T-cell (primary cell): ENCODE measurements around the gene DEAF1. TPM values are rescaled to one million over a fixed set of nuclear protein-coding genes. Genes with fewer than 3 reads are reported as not detected.
"Not testable (repeated sequence)": the region's sequence is repeated elsewhere in the genome, so short reads cannot be mapped to it uniquely, and the experiment has no call there.

Experiments used
- ATAC-seq, 4 experiments: fragments of 200-7000 bp in 3 of 4; fragments of 150-1000 bp in 1 of 4; cut with Tn5 transposase; replicated peaks in 1 of 4; 1 replicate in 3 of 4; 2 replicates in 1 of 4; pipeline ENCODE4 v1.10.0; 2021; ENCODE audit warnings: moderate library complexity in 3 of 4, mild to moderate bottlenecking in 2 of 4, moderate number of reproducible peaks in 1 of 4
- CTCF ChIA-PET, 2 donors: fragments of 300-600 bp; sonication (Branson Sonifier 250); formaldehyde crosslinking; loops; one replicate each; lab custom pipeline; 2022; ENCODE audit warnings: antibody characterized with exemption in 2 of 2; lab: Charles Lee
- POLR2A ChIA-PET, 2 donors: fragments of 300-600 bp; sonication (Branson Sonifier 250); formaldehyde crosslinking; loops; one replicate each; lab custom pipeline; 2022; ENCODE audit warnings: antibody characterized with exemption in 2 of 2; lab: Charles Lee
- DNase-seq, 35 experiments: peaks; one replicate each; pipeline versions ENCODE4 v3.0.0 to v3.0.0-alpha.2; 2013 to 2023
- H3K27ac ChIP-seq: one replicate; pipeline ENCODE4 v1.5.1; 2013; ENCODE audit warnings: low read length
- H3K27me3 ChIP-seq, 2 experiments: replicated peaks in 1 of 2; 1 replicate in 1 of 2; 2 replicates in 1 of 2; pipeline versions ENCODE4 v1.6.1 to v1.7.0; 2013; ENCODE audit warnings: low read length in 1 of 2, mixed read lengths in 1 of 2; ENCODE audit not compliant: control insufficient read depth in 2 of 2, insufficient read depth in 2 of 2; ENCODE audit errors: extremely low read depth in 1 of 2
- H3K36me3 ChIP-seq, 2 donors: 1 replicate in 1 of 2; 2 replicates in 1 of 2; pipeline versions ENCODE4 v1.6.1 to v1.7.0; 2013; ENCODE audit warnings: low read length in 1 of 2; ENCODE audit not compliant: control insufficient read depth in 2 of 2, insufficient read depth in 1 of 2; ENCODE audit errors: extremely low read depth in 1 of 2
- H3K4me1 ChIP-seq, 2 experiments: 1 replicate in 1 of 2; 2 replicates in 1 of 2; pipeline versions ENCODE4 v1.6.1 to v1.7.0; 2013; ENCODE audit warnings: low read length in 2 of 2, mixed read lengths in 1 of 2; ENCODE audit not compliant: insufficient read depth in 2 of 2, control insufficient read depth in 1 of 2; ENCODE audit errors: extremely low read depth in 1 of 2
- H3K4me3 ChIP-seq, 2 donors: 1 replicate in 1 of 2; 2 replicates in 1 of 2; pipeline versions ENCODE4 v1.5.1 to v1.7.0; 2013; ENCODE audit warnings: mild to moderate bottlenecking in 2 of 2, low read length in 1 of 2, moderate library complexity in 1 of 2; ENCODE audit not compliant: control insufficient read depth in 1 of 2; ENCODE audit errors: extremely low read depth in 1 of 2
- H3K9me3 ChIP-seq: 2 replicates; pipeline ENCODE4 v1.7.0; 2013
- H3K27ac Mint-ChIP-seq, 2 donors: one replicate each; pipeline ENCODE4 v1.8.0; 2020 to 2021; ENCODE audit warnings: mild to moderate bottlenecking in 2 of 2, mixed read lengths in 2 of 2
- H3K27me3 Mint-ChIP-seq, 2 donors: one replicate each; pipeline ENCODE4 v1.8.0; 2021 to 2022; ENCODE audit warnings: mixed read lengths in 2 of 2
- H3K36me3 Mint-ChIP-seq: one replicate; pipeline ENCODE4 v1.8.0; 2021; ENCODE audit warnings: mixed read lengths
- H3K4me1 Mint-ChIP-seq, 3 donors: one replicate each; pipeline ENCODE4 v1.8.0; 2020 to 2022; ENCODE audit warnings: mixed read lengths in 3 of 3, mild to moderate bottlenecking in 1 of 3
- H3K4me3 Mint-ChIP-seq, 3 donors: one replicate each; pipeline ENCODE4 v1.8.0; 2020 to 2022; ENCODE audit warnings: mild to moderate bottlenecking in 3 of 3, mixed read lengths in 3 of 3, moderate library complexity in 3 of 3
- H3K9me3 Mint-ChIP-seq, 3 donors: one replicate each; pipeline ENCODE4 v1.8.0; 2020 to 2022; ENCODE audit warnings: mixed read lengths in 3 of 3
- WGBS: methylation state at CpG from one replicate; pipeline ENCODE4 v1.1.5; 2013; ENCODE audit warnings: missing lambda C conversion rate; ENCODE audit not compliant: insufficient coverage; 5-methylcytosine and 5-hydroxymethylcytosine counted together
- total RNA-seq, 35 experiments: library from RNA in 6 of 35; stranded (reverse) in 6 of 35; fragments of 120-200 nt in 1 of 35; gene quantifications; one replicate each; pipeline versions ENCODE4 v1.2.1 to v1.2.4 and lab custom pipeline; 2013 to 2026

DEAF1 gene
- total RNA-seq (100 to 1,000 TPM in 1 of 5 donors, 10 to 100 TPM in 4; 55.8 to 121 (median 57.3) TPM), total RNA-seq (lab: John Stamatoyannopoulos, UW) (32.7 to 74.1 (median 38.5) reads per million in 29 experiments)
- 28.2 TPM for total RNA-seq (2013)

- Histone ChIP-seq H3K4me1 (peaks cover 29 to 70% of the 10 kb centered on the region in 2 experiments), H3K4me3 (peak within 1 kb of the TSS; percentile 73 to 88), H3K27me3 (no peaks in the 10 kb centered on the region), H3K9me3 (no peaks in the 10 kb centered on the region), H3K36me3 (peaks cover 0 to 4% of the 10 kb centered on the region in 2 donors), H3K27ac (peak within 1 kb of the TSS; percentile 98)
- CTCF ChIA-PET: interaction anchor here (0.5 to 2.3 kb wide), 2 partner anchors 32 to 105 kb away, joined by 3 to 14 read pairs; no protein-coding TSS in a partner anchor
- peak within 1 kb of the TSS; percentile 84 to 88 (median 88) for H3K4me3 Mint-ChIP-seq
- peaks cover 51 to 55% (median 53%) of the 10 kb centered on the region in 3 donors for H3K4me1 Mint-ChIP-seq
- POLR2A ChIA-PET: interaction anchor here (0.6 to 1.0 kb wide), 3 partner anchors 33 to 148 kb away, joined by 3 to 6 read pairs (median 4); partner anchors contain the start of gene POLR2L (in 1 of the 2)
- DNase-seq: peak; percentile 92 to 100 (median 98)
- WGBS: 2% methylated on average over 98 of the region's 103 CpGs
- peak within 1 kb of the TSS; percentile 94 to 96 for H3K27ac Mint-ChIP-seq
- peak; percentile 72 to 87 (median 84) for ATAC-seq
- H3K9me3 Mint-ChIP-seq: no peaks in the 10 kb centered on the region
- H3K27me3 Mint-ChIP-seq: no peaks in the 10 kb centered on the region
- no peaks in the 10 kb centered on the region for H3K36me3 Mint-ChIP-seq
These were observed at the start of gene DEAF1 for GRCh38 chr11:694563-695287. Gene DEAF1, minus strand, starts transcription at chr11:695222. Its CDS starts 175 bp downstream, at chr11:695047.

GRCh38 chr11:742571-743201, 47.7 kb upstream of the DEAF1 start:
- H3K27ac ChIP-seq: no peak overlapping the region
- ChIA-PET CTCF (no interaction called here), POLR2A (interaction anchor here in 1 of 2 donors (0.7 kb wide), 1 partner anchor 283 kb away, joined by 6 read pairs; no protein-coding TSS in a partner anchor)
- WGBS: 100% methylated on average over 1 of the region's 4 CpGs
- H3K4me3 ChIP-seq: no peak overlapping the region
- Mint-ChIP-seq H3K36me3 (no peaks in the 10 kb centered on the region), H3K4me1 (peaks cover 13 to 17% (median 14%) of the 10 kb centered on the region in 3 donors), H3K9me3 (no peaks in the 10 kb centered on the region), H3K27me3 (no peaks in the 10 kb centered on the region), H3K27ac (no peak overlapping the region), H3K4me3 (no peak overlapping the region)
- DNase-seq: no peak
- H3K4me1 ChIP-seq: peaks cover under 1 to 13% of the 10 kb centered on the region in 2 experiments
- no peak for ATAC-seq
- H3K27me3 ChIP-seq: peaks cover 0 to 4% of the 10 kb centered on the region in 2 experiments
- no peaks in the 10 kb centered on the region for H3K9me3 ChIP-seq
- no peaks in the 10 kb centered on the region for H3K36me3 ChIP-seq

- no peaks in the 10 kb centered on the region for H3K9me3 ChIP-seq
- no CpG with 5 or more reads among the region's 3 CpGs for WGBS
- no peak overlapping the region for H3K4me3 ChIP-seq
- ChIA-PET CTCF (no interaction called here), POLR2A (no interaction called here)
- no peaks in the 10 kb centered on the region for H3K27me3 Mint-ChIP-seq
- H3K27ac ChIP-seq: no peak overlapping the region
- no peaks in the 10 kb centered on the region for H3K9me3 Mint-ChIP-seq
- no peak overlapping the region for H3K27ac Mint-ChIP-seq
- H3K36me3 Mint-ChIP-seq: no peaks in the 10 kb centered on the region
- DNase-seq (no peak), ATAC-seq (no peak)
- no peaks in the 10 kb centered on the region for H3K36me3 ChIP-seq
- H3K27me3 ChIP-seq: peaks cover 0 to 4% of the 10 kb centered on the region in 2 experiments
- H3K4me1 Mint-ChIP-seq: peaks cover 18 to 22% (median 19%) of the 10 kb centered on the region in 3 donors
- H3K4me1 ChIP-seq: peaks cover 5 to 18% of the 10 kb centered on the region in 2 experiments
- no peak overlapping the region for H3K4me3 Mint-ChIP-seq
These were observed 47.1 kb upstream of the DEAF1 start for GRCh38 chr11:742156-742546.

- WGBS: 27% methylated on average over 8 of the region's 10 CpGs
- H3K27me3 ChIP-seq, H3K9me3 Mint-ChIP-seq, H3K27ac ChIP-seq, H3K27me3 Mint-ChIP-seq, H3K36me3 Mint-ChIP-seq, H3K36me3 ChIP-seq, POLR2A ChIA-PET, H3K9me3 ChIP-seq: not testable (repeated sequence)
- Mint-ChIP-seq H3K27ac (peak overlapping the region; percentile 63 to 74), H3K4me1 (peaks cover 16 to 22% (median 17%) of the 10 kb centered on the region in 3 donors), H3K4me3 (peak overlapping the region; percentile 60 to 69 (median 63))
- Histone ChIP-seq H3K4me1 (peaks cover 5 to 14% of the 10 kb centered on the region in 2 experiments), H3K4me3 (peak overlapping the region in 1 of 2 donors; percentile 29)
- CTCF ChIA-PET: interaction anchor here in 1 of 2 donors (0.9 kb wide), 1 partner anchor 10 kb away, joined by 5 read pairs; no protein-coding TSS in a partner anchor
- DNase-seq (peak in 1 of 35 experiments; percentile 23), ATAC-seq (peak; percentile 69 to 93 (median 86))
These were observed 42.9 kb upstream of the DEAF1 start for GRCh38 chr11:737899-738298.

- H3K36me3 ChIP-seq: no peaks in the 10 kb centered on the region
- Mint-ChIP-seq H3K27ac (peak overlapping the region; percentile 63 to 74), H3K4me1 (peaks cover 16 to 22% (median 17%) of the 10 kb centered on the region in 3 donors), H3K9me3 (no peaks in the 10 kb centered on the region), H3K27me3 (no peaks in the 10 kb centered on the region), H3K36me3 (no peaks in the 10 kb centered on the region), H3K4me3 (peak overlapping the region; percentile 60 to 69 (median 63))
- CTCF ChIA-PET: interaction anchor here in 1 of 2 donors (0.9 kb wide), 1 partner anchor 11 kb away, joined by 5 read pairs; no protein-coding TSS in a partner anchor
- ATAC-seq: peak; percentile 37 to 66 (median 54)
- H3K27ac ChIP-seq: no peak overlapping the region
- peaks cover 0 to 4% of the 10 kb centered on the region in 2 experiments for H3K27me3 ChIP-seq
- H3K4me3 ChIP-seq: peak overlapping the region in 1 of 2 donors; percentile 29
- no peak for DNase-seq
- WGBS: 34% methylated on average over 9 of the region's 11 CpGs
- no peaks in the 10 kb centered on the region for H3K9me3 ChIP-seq
- POLR2A ChIA-PET: no interaction called here
- peaks cover 5 to 14% of the 10 kb centered on the region in 2 experiments for H3K4me1 ChIP-seq
These were observed 42.3 kb upstream of the DEAF1 start for GRCh38 chr11:737366-737765.

- WGBS: 80% methylated on average over 3 of the region's 26 CpGs
- H3K36me3 Mint-ChIP-seq, POLR2A ChIA-PET, H3K27ac Mint-ChIP-seq, H3K27me3 Mint-ChIP-seq, H3K9me3 ChIP-seq, H3K4me3 ChIP-seq, H3K27me3 ChIP-seq, H3K9me3 Mint-ChIP-seq, H3K36me3 ChIP-seq, H3K4me3 Mint-ChIP-seq, ATAC-seq, CTCF ChIA-PET, DNase-seq, H3K27ac ChIP-seq: not testable (repeated sequence)
- peaks cover 5 to 14% of the 10 kb centered on the region in 2 experiments for H3K4me1 ChIP-seq
- H3K4me1 Mint-ChIP-seq: peaks cover 16 to 22% (median 17%) of the 10 kb centered on the region in 3 donors
These were observed 39.5 kb upstream of the DEAF1 start for GRCh38 chr11:734541-734940.
